Muscle layer of colon (tissue), 2 donors: ENCODE measurements around the gene COQ8B.

Experiments
- H3K27ac ChIP-seq: one replicate; pipeline ENCODE4 v1.7.0; 2013; ENCODE audit warnings: low read depth, mild to moderate bottlenecking, low read length, moderate library complexity
- H3K27me3 ChIP-seq, 2 donors: one replicate each; pipeline ENCODE4 v1.7.0; 2013; ENCODE audit warnings: low read length in 2 of 2, mild to moderate bottlenecking in 2 of 2; ENCODE audit not compliant: insufficient read depth in 2 of 2, control insufficient read depth in 1 of 2
- H3K36me3 ChIP-seq: one replicate; pipeline ENCODE4 v1.7.0; 2013; ENCODE audit warnings: mild to moderate bottlenecking, low read length; ENCODE audit not compliant: insufficient read depth
- H3K4me1 ChIP-seq: one replicate; pipeline ENCODE4 v1.7.0; 2013; ENCODE audit warnings: mild to moderate bottlenecking, low read length; ENCODE audit not compliant: insufficient read depth
- H3K4me3 ChIP-seq, 2 donors: one replicate each; pipeline ENCODE4 v1.7.0; 2013; ENCODE audit warnings: low read length in 2 of 2, low read depth in 1 of 2, mild to moderate bottlenecking in 1 of 2, moderate library complexity in 1 of 2
- H3K9ac ChIP-seq: one replicate; pipeline ENCODE4 v1.7.0; 2013; ENCODE audit warnings: low read length
- H3K9me3 ChIP-seq: one replicate; pipeline ENCODE4 v1.7.0; 2013; ENCODE audit warnings: mild to moderate bottlenecking, low read length
- donor health status: abdominal sarcoma.
- donor health status: Adenocarcinoma of cecum.

The COQ8B gene

DNA sequence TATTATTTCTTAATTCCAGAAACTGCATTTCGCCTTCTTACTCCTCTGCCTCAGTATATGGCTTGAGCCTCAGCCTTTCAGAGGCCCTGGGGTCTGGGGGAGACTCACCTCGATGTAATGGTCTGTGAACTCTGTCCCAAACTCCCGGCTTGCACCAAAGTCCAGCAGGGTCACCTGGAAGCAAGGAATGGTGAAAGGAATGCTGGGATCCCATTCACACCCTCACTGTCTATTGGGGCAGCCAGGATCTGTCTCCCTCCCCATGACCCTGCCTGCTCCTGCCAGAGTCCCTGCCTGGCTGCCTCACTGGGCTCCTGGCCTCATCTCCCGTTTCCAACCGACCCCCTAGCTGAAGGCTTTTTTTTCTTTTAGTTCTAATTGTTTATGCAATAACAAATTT, 20.8 kb downstream of the COQ8B start:
- Histone ChIP-seq H3K9ac (no peak overlapping the region), H3K4me3 (no peak overlapping the region), H3K9me3 (no peaks in the 10 kb centered on the region), H3K27ac (no peak overlapping the region), H3K27me3 (no peaks in the 10 kb centered on the region), H3K4me1 (peaks cover 6% of the 10 kb centered on the region), H3K36me3 (peaks cover 30% of the 10 kb centered on the region)

DNA sequence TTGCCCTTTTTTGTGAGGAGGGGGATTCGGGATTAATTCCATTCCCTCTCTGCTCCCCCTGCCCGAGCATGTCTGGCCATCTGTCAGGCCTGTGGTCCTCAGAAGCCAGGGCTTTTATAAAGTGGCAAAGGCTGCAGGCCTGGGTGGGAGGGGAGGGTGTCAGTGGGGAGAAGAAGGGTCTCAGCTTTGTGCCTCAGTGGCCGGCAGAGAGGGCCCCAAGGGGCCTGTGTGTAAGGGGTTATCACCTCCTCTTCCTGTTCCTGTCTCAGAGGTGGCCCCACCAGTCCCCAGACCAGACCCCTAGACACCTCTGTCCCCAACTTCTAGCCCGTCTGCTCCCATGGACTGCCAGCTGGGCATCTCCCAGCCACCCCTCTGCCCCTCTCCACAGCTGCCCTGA, 22.8 kb downstream of the COQ8B start:
- H3K36me3 ChIP-seq = peaks cover 30% of the 10 kb centered on the region
- H3K27me3 ChIP-seq = no peaks in the 10 kb centered on the region
- no peaks in the 10 kb centered on the region for H3K9me3 ChIP-seq
- no peak overlapping the region for H3K4me3 ChIP-seq
- H3K4me1 ChIP-seq = peaks cover 15% of the 10 kb centered on the region
- H3K27ac ChIP-seq = no peak overlapping the region
- H3K9ac ChIP-seq = no peak overlapping the region

- Histone ChIP-seq H3K27me3 (no peaks in the 10 kb centered on the region), H3K36me3 (peaks cover 30% of the 10 kb centered on the region), H3K4me3 (no peak overlapping the region), H3K27ac (no peak overlapping the region), H3K9ac (no peak overlapping the region), H3K9me3 (no peaks in the 10 kb centered on the region), H3K4me1 (peaks cover 20% of the 10 kb centered on the region)
Observed at GRCh38 chr19:40693150-40693788, 23.4 kb downstream of the COQ8B start.

GRCh38 chr19:40692212-40692551, 24.5 kb downstream of the COQ8B start:
- H3K27me3 ChIP-seq = no peaks in the 10 kb centered on the region
- no peak overlapping the region for H3K9ac ChIP-seq
- peaks cover 30% of the 10 kb centered on the region for H3K36me3 ChIP-seq
- H3K4me3 ChIP-seq = no peak overlapping the region
- peaks cover 27% of the 10 kb centered on the region for H3K4me1 ChIP-seq
- no peak overlapping the region for H3K27ac ChIP-seq
- no peaks in the 10 kb centered on the region for H3K9me3 ChIP-seq

DNA sequence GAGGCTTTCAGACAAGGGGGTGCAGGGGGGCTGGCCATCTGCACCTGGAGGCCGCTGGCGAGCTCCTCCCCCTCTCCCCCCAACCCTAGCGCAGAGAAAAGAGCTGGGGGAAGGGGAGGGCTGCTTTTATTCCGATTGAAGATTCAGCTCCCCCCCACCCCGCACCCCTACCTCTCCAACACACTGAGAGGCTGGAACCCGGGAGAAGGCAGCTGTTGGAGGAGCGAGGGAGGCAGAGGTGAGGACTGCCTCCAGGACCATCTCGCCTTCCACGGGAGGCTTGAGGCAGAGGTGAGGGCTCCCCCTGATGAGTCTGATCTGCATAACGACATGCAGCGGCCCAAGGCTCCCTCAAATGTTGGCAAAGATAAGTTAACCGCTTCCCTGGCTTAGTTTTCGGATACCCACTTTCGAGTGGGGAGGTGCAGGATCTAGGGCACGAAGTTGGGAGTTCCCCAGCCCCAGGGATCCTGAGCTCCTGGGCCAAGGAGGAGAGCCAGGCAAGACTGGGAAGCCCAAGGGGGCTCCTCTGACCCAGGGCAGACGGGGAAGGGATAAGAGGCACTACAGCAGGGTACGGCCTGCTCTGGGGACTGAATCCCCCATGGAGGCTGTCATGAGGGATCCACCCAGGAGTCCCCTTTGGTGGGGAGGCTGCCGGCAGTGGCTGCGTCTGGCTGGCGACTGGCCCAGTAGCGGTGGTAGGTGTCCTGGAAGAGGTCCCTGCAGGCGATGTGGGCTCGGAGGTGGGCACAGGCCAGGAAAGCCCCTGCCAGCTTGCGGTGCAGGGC, 25.1 kb downstream of the COQ8B start:
- Histone ChIP-seq H3K27ac (peak overlapping the region; percentile 94), H3K4me3 (peak overlapping the region in 1 of 2 donors; percentile 70), H3K4me1 (peaks cover 27% of the 10 kb centered on the region), H3K27me3 (no peaks in the 10 kb centered on the region), H3K9me3 (no peaks in the 10 kb centered on the region), H3K9ac (no peak overlapping the region), H3K36me3 (peaks cover 36% of the 10 kb centered on the region)

- H3K36me3 ChIP-seq = peaks cover 37% of the 10 kb centered on the region
- H3K27me3 ChIP-seq = no peaks in the 10 kb centered on the region
- no peaks in the 10 kb centered on the region for H3K9me3 ChIP-seq
- peak overlapping the region; percentile 94 for H3K27ac ChIP-seq
- H3K4me1 ChIP-seq = peaks cover 27% of the 10 kb centered on the region
- H3K9ac ChIP-seq = peak overlapping the region; percentile 54
- peak overlapping the region; percentile 70 to 91 for H3K4me3 ChIP-seq
Observed at GRCh38 chr19:40690693-40691420, 25.8 kb downstream of the COQ8B start.

- peaks cover 27% of the 10 kb centered on the region for H3K4me1 ChIP-seq
- H3K27ac ChIP-seq = peak within 1 kb of the TSS; percentile 94
- peaks cover 37% of the 10 kb centered on the region for H3K36me3 ChIP-seq
- H3K4me3 ChIP-seq = peak within 1 kb of the TSS; percentile 80 to 91
- peak within 1 kb of the TSS; percentile 90 for H3K9ac ChIP-seq
- no peaks in the 10 kb centered on the region for H3K9me3 ChIP-seq
- no peaks in the 10 kb centered on the region for H3K27me3 ChIP-seq
Observed at GRCh38 chr19:40690050-40690692, 26.5 kb downstream of the COQ8B start, which contains the start of gene NUMBL. Gene NUMBL (minus strand): TSS chr19:40690651. CDS start chr19:40690483, 168 bp downstream.

DNA sequence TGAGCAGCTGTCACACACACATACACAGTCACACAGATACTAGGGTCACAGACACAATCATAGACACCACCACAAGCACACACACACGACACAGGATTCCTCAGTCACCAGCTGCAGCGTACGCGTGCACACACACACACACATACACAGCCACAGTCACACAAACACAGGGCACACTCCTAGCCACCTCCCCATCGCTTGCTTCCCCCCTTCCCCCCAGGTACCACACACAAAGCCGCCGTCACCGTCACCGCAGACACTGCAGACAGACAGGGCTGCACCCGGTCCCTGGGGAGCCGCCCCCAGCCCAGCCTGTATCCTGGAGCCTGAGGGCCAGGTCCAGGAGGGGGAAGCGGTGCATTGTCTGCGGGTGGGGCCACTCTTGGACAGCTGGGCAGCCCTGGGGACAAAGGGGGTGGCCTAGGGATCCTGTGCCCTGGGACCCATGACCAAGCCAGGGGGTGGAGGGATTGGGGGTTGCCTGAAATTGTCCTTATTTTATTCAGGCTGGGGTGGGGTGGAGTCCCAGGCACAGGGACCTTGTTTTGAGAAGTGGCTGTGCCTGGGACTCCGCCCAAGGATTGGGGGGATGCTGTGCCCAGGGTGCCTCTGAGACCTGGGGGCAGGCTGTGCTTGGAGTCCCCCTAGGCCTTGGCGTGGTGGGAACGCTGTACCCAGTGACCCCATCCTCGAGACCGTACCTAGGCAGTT, 27.2 kb downstream of the COQ8B start:
- Histone ChIP-seq H3K27ac (peak overlapping the region; percentile 92), H3K9ac (peak overlapping the region; percentile 90), H3K36me3 (peaks cover 40% of the 10 kb centered on the region)

DNA sequence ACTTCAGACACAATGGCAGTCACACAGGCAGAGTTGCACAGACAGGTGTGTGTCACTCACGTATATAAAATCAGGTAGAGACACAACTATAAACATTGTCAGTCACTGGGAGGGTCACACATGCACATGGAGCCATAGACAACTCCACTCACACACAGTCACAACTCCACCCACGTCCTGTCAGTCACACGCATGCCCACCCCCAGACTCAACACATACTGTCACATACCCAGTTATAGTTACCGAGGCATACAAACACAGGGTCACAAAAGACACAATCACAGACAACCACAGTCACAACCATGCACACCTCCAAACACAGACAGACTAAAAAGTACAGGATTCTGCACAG, 27.7 kb downstream of the COQ8B start:
- peak overlapping the region; percentile 92 for H3K27ac ChIP-seq
- peaks cover 27% of the 10 kb centered on the region for H3K4me1 ChIP-seq
- peaks cover 35% of the 10 kb centered on the region for H3K36me3 ChIP-seq
- H3K9me3 ChIP-seq = no peaks in the 10 kb centered on the region
- no peaks in the 10 kb centered on the region for H3K27me3 ChIP-seq
- peak overlapping the region; percentile 80 to 91 for H3K4me3 ChIP-seq
- H3K9ac ChIP-seq = peak overlapping the region; percentile 90

More for the DNA sequence above, 27.2 kb downstream of the COQ8B start:
- Histone ChIP-seq H3K27me3 (no peaks in the 10 kb centered on the region), H3K9me3 (no peaks in the 10 kb centered on the region), H3K4me3 (peak overlapping the region; percentile 80 to 91), H3K4me1 (peaks cover 27% of the 10 kb centered on the region)

DNA sequence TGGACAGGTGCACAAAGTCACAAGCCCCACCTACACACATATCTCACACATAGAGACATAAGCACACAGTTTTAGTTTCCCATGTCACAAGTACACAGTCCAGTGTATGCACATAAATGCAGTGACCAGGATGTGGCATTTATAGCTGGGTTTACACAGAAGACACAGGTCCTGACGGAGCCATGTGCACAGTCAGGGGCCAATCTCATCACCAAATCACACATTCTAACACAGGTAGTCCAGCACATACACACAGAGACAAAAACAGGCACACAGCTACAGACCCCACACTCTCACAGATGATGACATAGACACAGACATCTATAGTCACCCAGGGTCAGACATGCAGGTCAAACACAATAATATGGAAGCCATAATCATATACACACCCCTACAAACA, 28.4 kb downstream of the COQ8B start:
- no peak overlapping the region for H3K27ac ChIP-seq
- peak overlapping the region in 1 of 2 donors; percentile 80 for H3K4me3 ChIP-seq
- peaks cover 38% of the 10 kb centered on the region for H3K36me3 ChIP-seq
- H3K9ac ChIP-seq = no peak overlapping the region
- H3K4me1 ChIP-seq = peaks cover 27% of the 10 kb centered on the region
- H3K27me3 ChIP-seq = no peaks in the 10 kb centered on the region
- H3K9me3 ChIP-seq = no peaks in the 10 kb centered on the region
